GM23338 (cell line): ENCODE measurements around the gene RAD50. TPM values are rescaled to one million over a fixed set of nuclear protein-coding genes. Genes with fewer than 3 reads are reported as not detected.

Source experiments
- ATAC-seq: fragments of 200-7000 bp; cut with Tn5 transposase; 3 replicates; pipeline ENCODE4 v1.9.1; 2020
- DNase-seq: peaks from one replicate; pipeline ENCODE4 v3.0.0-alpha.2; 2015; ENCODE audit warnings: low spot score
- H2AFZ ChIP-seq: fragments of 200-600 bp; sonication (generic); 2 replicates; pipeline ENCODE4 v1.8.0; 2016; ENCODE audit warnings: antibody characterized with exemption, mild to moderate bottlenecking, moderate library complexity
- H3F3A ChIP-seq: fragments of 200-600 bp; sonication (generic); replicated peaks from 2 replicates; pipeline ENCODE4 v1.8.0; 2017; ENCODE audit warnings: antibody characterized with exemption, mixed run types, low read depth
- H3K27ac ChIP-seq: fragments of 200-600 bp; sonication (generic); 2 replicates; pipeline ENCODE4 v1.6.1; 2016; ENCODE audit warnings: low read depth
- H3K27me3 ChIP-seq: fragments of 200-600 bp; sonication (generic); 2 replicates; pipeline ENCODE4 v1.8.0; 2016; ENCODE audit warnings: mild to moderate bottlenecking, mixed run types, moderate library complexity; ENCODE audit not compliant: insufficient read depth
- H3K36me3 ChIP-seq: fragments of 200-600 bp; sonication (generic); 2 replicates; pipeline ENCODE4 v1.8.0; 2016; ENCODE audit warnings: mild to moderate bottlenecking; ENCODE audit not compliant: insufficient read depth
- H3K4me1 ChIP-seq: fragments of 200-600 bp; sonication (generic); 2 replicates; pipeline ENCODE4 v1.8.0; 2016; ENCODE audit warnings: mild to moderate bottlenecking, moderate library complexity; ENCODE audit not compliant: insufficient read depth
- H3K4me2 ChIP-seq: fragments of 200-600 bp; sonication (generic); 2 replicates; pipeline ENCODE4 v1.7.1; 2017; ENCODE audit warnings: mixed run types
- H3K4me3 ChIP-seq: fragments of 200-600 bp; sonication (generic); 2 replicates; pipeline ENCODE4 v1.6.1; 2016; ENCODE audit warnings: mixed run types
- H3K79me2 ChIP-seq: fragments of 200-600 bp; sonication (generic); replicated peaks from 2 replicates; pipeline ENCODE4 v1.8.0; 2017; ENCODE audit warnings: mild to moderate bottlenecking; ENCODE audit not compliant: insufficient read depth
- H3K9me2 ChIP-seq: fragments of 200-600 bp; sonication (generic); 2 replicates; pipeline ENCODE4 v1.8.0; 2017; ENCODE audit not compliant: insufficient read depth
- H4K20me1 ChIP-seq: fragments of 200-600 bp; sonication (generic); replicated peaks from 2 replicates; pipeline ENCODE4 v1.8.0; 2017; ENCODE audit warnings: mild to moderate bottlenecking; ENCODE audit not compliant: insufficient read depth
- H3K27ac Mint-ChIP-seq: 2 replicates; pipeline ENCODE4 v1.8.0; 2020; ENCODE audit warnings: inconsistent platforms, mild to moderate bottlenecking, moderate library complexity, mixed read lengths
- H3K27me3 Mint-ChIP-seq: 3 replicates; pipeline ENCODE4 v1.8.0; 2022; ENCODE audit warnings: low read depth, mild to moderate bottlenecking, moderate library complexity, mixed read lengths, inconsistent platforms; ENCODE audit not compliant: insufficient read depth, poor library complexity
- H3K36me3 Mint-ChIP-seq: 3 replicates; pipeline ENCODE4 v1.8.0; 2021; ENCODE audit warnings: low read depth, mild to moderate bottlenecking, inconsistent platforms, moderate library complexity, mixed read lengths
- H3K4me1 Mint-ChIP-seq: 3 replicates; pipeline ENCODE4 v1.8.0; 2020; ENCODE audit warnings: mild to moderate bottlenecking, inconsistent platforms, mixed read lengths
- H3K4me3 Mint-ChIP-seq: 3 replicates; pipeline ENCODE4 v1.8.0; 2021; ENCODE audit warnings: moderate library complexity, mild to moderate bottlenecking, inconsistent platforms, mixed read lengths
- H3K9me3 Mint-ChIP-seq: 3 replicates; pipeline ENCODE4 v1.8.0; 2020; ENCODE audit warnings: moderate library complexity, mild to moderate bottlenecking, inconsistent platforms, mixed read lengths
- NANOG ChIP-seq: IDR thresholded peaks from 2 replicates; pipeline ENCODE4 v1.6.1; 2016; ENCODE audit warnings: antibody characterized with exemption, borderline replicate concordance
- POLR2AphosphoS5 ChIP-seq: IDR thresholded peaks from 2 replicates; pipeline ENCODE4 v1.6.1; 2016; ENCODE audit warnings: antibody characterized with exemption, low read depth
- polyA plus RNA-seq: library from polyadenylated mRNA; unstranded; fragments of >200 nt; fragmentation: Nextera tagmentation; extraction: Ambion mirVana; gene quantifications from 2 replicates; pipeline ENCODE4 v1.2.1, GENCODE V29; 2016
- total RNA-seq: library from RNA; depleted of rRNA; stranded (reverse); fragments of >200 nt; shearing (Covaris generic); gene quantifications from 2 replicates; pipeline ENCODE4 v1.2.3, GENCODE V29; 2014
- TF ChIP-seq, protein P1 (sequence below), 2 experiments: fragments of 200-600 bp in 1 of 2; sonication (generic) in 1 of 2; conservative IDR thresholded peaks; 2 replicates each; pipeline versions ENCODE4 v1.5.1 to v1.6.1; 2016 to 2017; ENCODE audit warnings: antibody characterized with exemption in 2 of 2, low read depth in 2 of 2, mild to moderate bottlenecking in 2 of 2, moderate library complexity in 1 of 2
- TF ChIP-seq, protein P2 (sequence below): fragments of 250-450 bp; sonication (Bioruptor Pico); IDR thresholded peaks from 2 replicates; pipeline ENCODE4 v1.5.0; 2020; ENCODE audit warnings: mild to moderate bottlenecking, moderate library complexity

The RAD50 gene
- total and polyA plus RNA-seq, 2 experiments from 2014 or later = 27.0 to 52.2 TPM

DNA sequence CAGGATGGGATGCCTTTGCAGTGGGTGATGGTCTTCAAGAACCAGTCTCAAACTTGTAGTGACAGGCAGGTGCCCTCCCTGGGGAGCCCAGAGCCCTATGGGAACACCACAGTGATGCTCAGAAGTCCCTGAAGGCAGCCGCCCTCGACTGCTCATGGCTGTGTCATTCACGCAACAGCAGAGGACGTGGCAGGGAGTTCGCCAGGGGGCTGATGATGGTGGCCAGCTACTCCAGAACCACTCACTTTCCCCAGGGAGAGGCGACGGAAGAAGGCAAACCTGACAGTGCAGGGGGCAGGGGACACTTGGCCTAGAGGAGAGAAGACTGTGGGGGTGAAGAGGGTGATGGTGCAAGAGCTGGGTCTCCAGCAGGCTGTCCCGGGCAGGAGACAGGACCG lies 105.2 kb downstream of the RAD50 start:
- Histone ChIP-seq H3K36me3 (no peaks in the 10 kb centered on the region), H3K4me1 (no peaks in the 10 kb centered on the region), H2AFZ (no peak overlapping the region), H3K4me2 (no peak overlapping the region), H3K9me2 (no peaks in the 10 kb centered on the region), H3K4me3 (no peak overlapping the region), H4K20me1 (no peaks in the 10 kb centered on the region), H3K27me3 (peaks cover 9% of the 10 kb centered on the region), H3K27ac (no peak overlapping the region), H3F3A (0 out of 2 replicates have a peak, but pooled peaks cover 4% of the 10 kb centered on the region), H3K79me2 (no peaks in the 10 kb centered on the region)
- peaks cover 14% of the 10 kb centered on the region for H3K4me1 Mint-ChIP-seq
- H3K4me3 Mint-ChIP-seq = no peak overlapping the region
- no peak overlapping the region for H3K27ac Mint-ChIP-seq
- DNase-seq = no peak
- H3K27me3 Mint-ChIP-seq = peaks cover 26% of the 10 kb centered on the region
- H3K36me3 Mint-ChIP-seq = no peaks in the 10 kb centered on the region
- TF ChIP-seq POLR2AphosphoS5 = no peak
- TF ChIP-seq, protein P1, sequence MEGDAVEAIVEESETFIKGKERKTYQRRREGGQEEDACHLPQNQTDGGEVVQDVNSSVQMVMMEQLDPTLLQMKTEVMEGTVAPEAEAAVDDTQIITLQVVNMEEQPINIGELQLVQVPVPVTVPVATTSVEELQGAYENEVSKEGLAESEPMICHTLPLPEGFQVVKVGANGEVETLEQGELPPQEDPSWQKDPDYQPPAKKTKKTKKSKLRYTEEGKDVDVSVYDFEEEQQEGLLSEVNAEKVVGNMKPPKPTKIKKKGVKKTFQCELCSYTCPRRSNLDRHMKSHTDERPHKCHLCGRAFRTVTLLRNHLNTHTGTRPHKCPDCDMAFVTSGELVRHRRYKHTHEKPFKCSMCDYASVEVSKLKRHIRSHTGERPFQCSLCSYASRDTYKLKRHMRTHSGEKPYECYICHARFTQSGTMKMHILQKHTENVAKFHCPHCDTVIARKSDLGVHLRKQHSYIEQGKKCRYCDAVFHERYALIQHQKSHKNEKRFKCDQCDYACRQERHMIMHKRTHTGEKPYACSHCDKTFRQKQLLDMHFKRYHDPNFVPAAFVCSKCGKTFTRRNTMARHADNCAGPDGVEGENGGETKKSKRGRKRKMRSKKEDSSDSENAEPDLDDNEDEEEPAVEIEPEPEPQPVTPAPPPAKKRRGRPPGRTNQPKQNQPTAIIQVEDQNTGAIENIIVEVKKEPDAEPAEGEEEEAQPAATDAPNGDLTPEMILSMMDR (conservative IDR thresholded peaks at IDR 0.05; ENCODE audit: low read depth in 2 of 2) = no peak
- TF ChIP-seq, protein P2, sequence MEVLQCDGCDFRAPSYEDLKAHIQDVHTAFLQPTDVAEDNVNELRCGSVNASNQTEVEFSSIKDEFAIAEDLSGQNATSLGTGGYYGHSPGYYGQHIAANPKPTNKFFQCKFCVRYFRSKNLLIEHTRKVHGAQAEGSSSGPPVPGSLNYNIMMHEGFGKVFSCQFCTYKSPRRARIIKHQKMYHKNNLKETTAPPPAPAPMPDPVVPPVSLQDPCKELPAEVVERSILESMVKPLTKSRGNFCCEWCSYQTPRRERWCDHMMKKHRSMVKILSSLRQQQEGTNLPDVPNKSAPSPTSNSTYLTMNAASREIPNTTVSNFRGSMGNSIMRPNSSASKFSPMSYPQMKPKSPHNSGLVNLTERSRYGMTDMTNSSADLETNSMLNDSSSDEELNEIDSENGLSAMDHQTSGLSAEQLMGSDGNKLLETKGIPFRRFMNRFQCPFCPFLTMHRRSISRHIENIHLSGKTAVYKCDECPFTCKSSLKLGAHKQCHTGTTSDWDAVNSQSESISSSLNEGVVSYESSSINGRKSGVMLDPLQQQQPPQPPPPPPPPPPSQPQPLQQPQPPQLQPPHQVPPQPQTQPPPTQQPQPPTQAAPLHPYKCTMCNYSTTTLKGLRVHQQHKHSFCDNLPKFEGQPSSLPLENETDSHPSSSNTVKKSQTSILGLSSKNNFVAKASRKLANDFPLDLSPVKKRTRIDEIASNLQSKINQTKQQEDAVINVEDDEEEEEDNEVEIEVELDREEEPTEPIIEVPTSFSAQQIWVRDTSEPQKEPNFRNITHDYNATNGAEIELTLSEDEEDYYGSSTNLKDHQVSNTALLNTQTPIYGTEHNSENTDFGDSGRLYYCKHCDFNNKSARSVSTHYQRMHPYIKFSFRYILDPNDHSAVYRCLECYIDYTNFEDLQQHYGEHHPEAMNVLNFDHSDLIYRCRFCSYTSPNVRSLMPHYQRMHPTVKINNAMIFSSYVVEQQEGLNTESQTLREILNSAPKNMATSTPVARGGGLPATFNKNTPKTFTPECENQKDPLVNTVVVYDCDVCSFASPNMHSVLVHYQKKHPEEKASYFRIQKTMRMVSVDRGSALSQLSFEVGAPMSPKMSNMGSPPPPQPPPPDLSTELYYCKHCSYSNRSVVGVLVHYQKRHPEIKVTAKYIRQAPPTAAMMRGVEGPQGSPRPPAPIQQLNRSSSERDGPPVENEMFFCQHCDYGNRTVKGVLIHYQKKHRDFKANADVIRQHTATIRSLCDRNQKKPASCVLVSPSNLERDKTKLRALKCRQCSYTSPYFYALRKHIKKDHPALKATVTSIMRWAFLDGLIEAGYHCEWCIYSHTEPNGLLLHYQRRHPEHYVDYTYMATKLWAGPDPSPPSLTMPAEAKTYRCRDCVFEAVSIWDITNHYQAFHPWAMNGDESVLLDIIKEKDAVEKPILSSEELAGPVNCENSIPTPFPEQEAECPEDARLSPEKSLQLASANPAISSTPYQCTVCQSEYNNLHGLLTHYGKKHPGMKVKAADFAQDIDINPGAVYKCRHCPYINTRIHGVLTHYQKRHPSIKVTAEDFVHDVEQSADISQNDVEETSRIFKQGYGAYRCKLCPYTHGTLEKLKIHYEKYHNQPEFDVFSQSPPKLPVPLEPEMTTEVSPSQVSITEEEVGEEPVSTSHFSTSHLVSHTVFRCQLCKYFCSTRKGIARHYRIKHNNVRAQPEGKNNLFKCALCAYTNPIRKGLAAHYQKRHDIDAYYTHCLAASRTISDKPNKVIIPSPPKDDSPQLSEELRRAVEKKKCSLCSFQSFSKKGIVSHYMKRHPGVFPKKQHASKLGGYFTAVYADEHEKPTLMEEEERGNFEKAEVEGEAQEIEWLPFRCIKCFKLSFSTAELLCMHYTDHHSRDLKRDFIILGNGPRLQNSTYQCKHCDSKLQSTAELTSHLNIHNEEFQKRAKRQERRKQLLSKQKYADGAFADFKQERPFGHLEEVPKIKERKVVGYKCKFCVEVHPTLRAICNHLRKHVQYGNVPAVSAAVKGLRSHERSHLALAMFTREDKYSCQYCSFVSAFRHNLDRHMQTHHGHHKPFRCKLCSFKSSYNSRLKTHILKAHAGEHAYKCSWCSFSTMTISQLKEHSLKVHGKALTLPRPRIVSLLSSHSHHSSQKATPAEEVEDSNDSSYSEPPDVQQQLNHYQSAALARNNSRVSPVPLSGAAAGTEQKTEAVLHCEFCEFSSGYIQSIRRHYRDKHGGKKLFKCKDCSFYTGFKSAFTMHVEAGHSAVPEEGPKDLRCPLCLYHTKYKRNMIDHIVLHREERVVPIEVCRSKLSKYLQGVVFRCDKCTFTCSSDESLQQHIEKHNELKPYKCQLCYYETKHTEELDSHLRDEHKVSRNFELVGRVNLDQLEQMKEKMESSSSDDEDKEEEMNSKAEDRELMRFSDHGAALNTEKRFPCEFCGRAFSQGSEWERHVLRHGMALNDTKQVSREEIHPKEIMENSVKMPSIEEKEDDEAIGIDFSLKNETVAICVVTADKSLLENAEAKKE (CRISPR knock-in tag) = no peak
- TF ChIP-seq NANOG = no peak
- no peak for ATAC-seq
- no peaks in the 10 kb centered on the region; the same call in 2 of the 3 replicates for H3K9me3 Mint-ChIP-seq
